ENCODE measurements around the gene DCAF12L1.

The DCAF12L1 gene

GRCh38 chrX:126552313-126553022 is at the start of gene DCAF12L1:
Gene DCAF12L1, minus strand, starts transcription at chrX:126552814. Its CDS starts 206 bp downstream, at chrX:126552608.
- no peak for DNase-seq (ENCODE audit: low read depth)

GRCh38 chrX:126580877-126581276 is 28.3 kb upstream of the DCAF12L1 start:
- DNase-seq (ENCODE audit: low read depth): no peak

GRCh38 chrX:126575911-126576310 is 23.3 kb upstream of the DCAF12L1 start:
- DNase-seq (ENCODE audit: low read depth): no peak

DNA sequence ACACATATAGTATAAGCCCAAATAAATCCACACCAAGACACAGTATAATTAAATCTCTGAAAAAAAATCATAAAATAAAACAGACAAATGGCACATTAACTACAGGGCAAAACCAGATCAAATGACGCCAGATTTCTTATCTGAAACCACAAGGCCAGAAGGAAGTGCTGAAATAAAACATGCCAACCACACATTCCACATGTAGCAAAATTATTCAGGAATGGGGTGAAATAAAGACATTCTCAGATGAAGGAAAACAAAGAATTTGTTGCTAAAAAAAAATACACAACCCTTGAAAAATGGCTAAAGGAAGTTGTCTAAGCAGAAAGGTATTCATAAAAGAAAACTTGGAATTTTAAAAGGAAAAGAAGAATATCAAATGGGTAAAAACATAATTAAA is 4.5 kb upstream of the DCAF12L1 start:
- DNase-seq (ENCODE audit: low read depth): no peak

GRCh38 chrX:126551725-126552312 is 795 bp downstream of the DCAF12L1 start:
- DNase-seq (ENCODE audit: low read depth): no peak

DNA sequence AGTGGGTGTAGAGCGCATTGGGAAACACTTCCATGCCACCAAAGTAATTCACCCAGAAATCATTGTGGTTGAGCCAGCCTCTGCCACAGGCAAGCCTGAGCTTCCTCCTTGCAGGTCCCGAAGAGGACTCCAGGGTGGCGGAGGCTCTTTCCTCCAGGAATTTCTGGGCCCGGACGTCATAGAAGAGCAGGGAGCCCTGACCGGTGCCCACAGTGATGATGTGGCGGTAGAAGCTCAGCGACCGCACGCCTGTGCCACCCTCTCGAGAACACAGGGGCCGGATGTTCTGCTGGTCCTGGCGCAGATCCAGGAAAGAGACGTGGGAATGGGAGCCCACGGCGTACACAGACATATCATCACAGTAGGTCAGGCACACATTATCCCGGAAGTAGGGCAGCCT is 1.3 kb downstream of the DCAF12L1 start:
- no peak for DNase-seq (ENCODE audit: low read depth)

DNA sequence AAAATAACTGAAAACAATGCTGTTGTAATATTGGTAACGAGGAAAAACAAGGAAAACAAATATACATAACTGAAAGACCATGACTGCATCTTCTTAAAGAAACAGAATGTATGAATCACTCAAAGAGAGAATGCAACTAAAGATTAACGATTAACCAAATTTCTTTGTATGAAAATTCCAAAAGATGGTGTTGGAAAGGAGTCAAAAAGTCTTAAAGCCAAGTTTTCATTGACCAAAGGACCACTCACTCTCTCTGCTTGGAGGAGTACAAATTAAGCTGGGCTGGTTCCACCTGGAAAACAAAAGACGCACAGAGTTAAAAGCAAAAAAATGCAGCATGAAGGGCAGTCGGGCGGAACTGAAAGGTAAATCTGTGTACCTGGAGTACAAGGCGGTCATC is 1.8 kb downstream of the DCAF12L1 start:
- DNase-seq (ENCODE audit: low read depth): no peak

DNA sequence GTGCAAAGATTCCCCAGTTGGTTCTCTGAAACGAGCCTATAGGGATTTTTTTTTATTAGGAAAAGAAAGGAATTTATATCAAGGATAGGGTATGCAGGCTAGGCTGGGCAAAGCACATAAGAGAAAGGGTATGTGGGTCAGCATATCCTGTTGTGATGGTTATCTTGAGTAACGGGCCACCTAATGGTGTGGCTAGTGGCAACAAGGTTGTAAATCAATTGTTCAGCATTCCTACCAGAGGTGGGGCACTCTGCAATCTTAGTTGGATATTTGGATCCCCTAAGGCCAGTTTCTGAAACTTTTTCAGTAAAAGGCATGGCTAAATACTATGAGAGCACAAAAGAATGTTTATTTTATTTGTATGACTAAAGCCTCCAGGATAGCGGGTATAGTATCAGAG is 42.7 kb downstream of the DCAF12L1 start:
- DNase-seq (ENCODE audit: low read depth): no peak
